Activated CD4-positive, alpha-beta T cell treated with anti-CD3 and anti-CD28 coated beads for 24 hours (primary cell): ENCODE measurements around the gene VWA2.

Experiments
- DNase-seq, 2 donors: peaks; one replicate each; pipeline ENCODE4 v3.0.0-alpha.2; 2020; ENCODE audit warnings: low read depth in 2 of 2

The VWA2 gene, protein sequence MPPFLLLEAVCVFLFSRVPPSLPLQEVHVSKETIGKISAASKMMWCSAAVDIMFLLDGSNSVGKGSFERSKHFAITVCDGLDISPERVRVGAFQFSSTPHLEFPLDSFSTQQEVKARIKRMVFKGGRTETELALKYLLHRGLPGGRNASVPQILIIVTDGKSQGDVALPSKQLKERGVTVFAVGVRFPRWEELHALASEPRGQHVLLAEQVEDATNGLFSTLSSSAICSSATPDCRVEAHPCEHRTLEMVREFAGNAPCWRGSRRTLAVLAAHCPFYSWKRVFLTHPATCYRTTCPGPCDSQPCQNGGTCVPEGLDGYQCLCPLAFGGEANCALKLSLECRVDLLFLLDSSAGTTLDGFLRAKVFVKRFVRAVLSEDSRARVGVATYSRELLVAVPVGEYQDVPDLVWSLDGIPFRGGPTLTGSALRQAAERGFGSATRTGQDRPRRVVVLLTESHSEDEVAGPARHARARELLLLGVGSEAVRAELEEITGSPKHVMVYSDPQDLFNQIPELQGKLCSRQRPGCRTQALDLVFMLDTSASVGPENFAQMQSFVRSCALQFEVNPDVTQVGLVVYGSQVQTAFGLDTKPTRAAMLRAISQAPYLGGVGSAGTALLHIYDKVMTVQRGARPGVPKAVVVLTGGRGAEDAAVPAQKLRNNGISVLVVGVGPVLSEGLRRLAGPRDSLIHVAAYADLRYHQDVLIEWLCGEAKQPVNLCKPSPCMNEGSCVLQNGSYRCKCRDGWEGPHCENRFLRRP

DNA sequence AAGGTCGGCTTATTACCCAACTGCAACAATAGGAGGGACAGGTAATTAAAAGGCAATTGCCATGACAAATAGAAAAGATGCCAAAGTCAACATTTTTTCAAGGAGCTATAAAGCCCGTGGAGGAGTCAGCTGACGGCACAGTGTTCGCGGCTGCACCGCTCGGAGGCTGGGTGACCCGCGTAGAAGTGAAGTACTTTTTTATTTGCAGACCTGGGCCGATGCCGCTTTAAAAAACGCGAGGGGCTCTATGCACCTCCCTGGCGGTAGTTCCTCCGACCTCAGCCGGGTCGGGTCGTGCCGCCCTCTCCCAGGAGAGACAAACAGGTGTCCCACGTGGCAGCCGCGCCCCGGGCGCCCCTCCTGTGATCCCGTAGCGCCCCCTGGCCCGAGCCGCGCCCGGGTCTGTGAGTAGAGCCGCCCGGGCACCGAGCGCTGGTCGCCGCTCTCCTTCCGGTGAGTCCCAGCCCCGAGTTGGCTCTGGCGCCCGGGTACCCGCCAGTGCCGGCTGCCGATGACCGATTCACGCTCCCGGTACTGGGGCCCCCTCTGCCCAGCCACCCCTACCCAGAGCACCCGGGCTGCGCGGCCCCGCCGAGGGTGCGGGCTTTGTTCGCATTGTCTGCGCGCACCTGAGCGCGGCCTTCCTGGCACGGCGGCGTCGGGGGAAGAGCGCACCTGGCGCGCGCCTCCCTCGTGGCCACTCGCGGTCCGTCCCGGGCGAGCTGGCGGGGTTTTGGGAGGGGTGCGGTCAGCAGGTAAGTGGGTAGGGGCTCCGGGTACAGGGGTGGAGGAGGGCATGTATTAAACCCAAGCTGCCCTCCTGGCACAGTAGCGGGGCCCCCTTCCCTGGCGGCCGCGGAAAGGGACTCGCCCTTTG, at the start of gene VWA2:
Gene VWA2, plus strand, starts transcription at position 138 of the 877 bp plus-strand sequence. CDS start 9,460 bp downstream, outside the sequence.
- DNase-seq = peak; percentile 3 to 15

DNA sequence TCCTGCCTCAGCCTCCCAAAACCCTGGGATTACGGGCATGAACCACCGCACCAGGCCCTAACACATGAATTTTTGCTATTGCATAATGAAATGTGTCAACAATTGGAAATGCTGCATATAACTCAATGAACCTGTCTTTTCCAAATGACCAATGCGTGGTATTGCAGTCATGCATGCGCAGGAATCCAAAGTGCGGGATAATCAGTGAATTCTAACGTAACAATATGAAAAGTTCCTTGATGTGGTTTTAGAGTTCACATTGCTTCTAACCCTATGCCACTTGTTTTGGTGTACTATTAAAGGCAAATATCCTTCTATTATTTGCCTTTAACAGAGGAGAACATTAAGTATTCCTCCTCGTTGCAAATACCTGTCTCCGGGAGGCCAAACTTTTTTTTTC, 49.4 kb upstream of the VWA2 start:
- no peak for DNase-seq

DNA sequence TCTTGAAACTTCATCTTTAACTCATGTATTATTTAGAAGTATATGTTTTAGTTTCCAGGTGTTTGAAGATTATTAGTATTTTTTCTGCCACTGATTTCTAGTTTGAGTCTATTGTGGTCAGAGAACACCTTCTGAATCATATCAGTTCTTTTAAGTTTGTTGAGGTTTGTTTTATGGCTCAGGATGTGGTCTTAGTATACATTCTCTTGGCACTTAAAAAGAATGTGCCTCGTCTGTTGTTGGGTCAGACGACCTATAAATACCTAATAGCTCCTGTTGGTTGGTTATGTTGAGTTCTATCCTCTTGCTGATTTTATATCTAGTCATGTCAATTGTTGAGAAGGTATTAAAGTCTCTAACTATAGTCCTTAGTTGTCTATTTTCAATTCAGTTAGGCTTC, 44.0 kb upstream of the VWA2 start:
- DNase-seq = no peak

DNA sequence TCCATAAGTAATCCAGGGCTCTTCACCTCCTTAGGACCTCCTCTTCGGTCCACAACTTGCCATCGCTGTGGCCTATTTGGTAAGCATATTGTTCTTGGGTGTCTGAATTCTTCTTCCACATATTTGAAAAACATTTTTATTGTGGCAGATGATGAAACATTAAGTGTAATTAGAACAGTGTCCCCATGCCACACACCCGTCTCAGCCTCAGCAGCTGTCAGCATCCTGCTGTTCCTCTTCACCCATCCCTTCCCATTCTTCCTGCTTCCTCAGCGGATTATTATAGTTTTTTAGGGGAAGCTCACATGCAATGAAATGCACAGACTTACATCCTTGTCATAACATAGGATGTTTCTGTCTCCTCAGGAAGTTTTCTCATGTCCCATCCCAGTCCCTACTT, 39.8 kb upstream of the VWA2 start:
- no peak for DNase-seq

DNA sequence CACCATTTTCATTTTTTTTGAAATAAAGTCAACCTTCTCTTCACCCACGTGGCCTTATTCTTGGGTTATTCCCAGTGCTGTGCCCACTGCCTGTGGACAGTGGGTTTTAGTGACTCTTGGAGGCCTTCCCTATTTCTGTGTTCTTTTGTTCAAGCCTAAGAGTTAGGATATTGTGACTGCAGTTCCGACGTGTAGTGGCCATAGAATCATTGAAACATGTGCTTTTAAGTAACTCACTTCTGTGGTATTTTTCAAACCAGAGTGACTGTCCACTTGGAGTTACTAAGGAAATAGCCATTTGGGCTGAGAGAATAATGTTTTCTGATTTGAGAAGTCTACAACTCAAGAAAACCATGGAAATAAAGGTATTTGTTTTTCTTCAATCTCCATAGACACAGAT, 36.2 kb upstream of the VWA2 start:
- no peak for DNase-seq

DNA sequence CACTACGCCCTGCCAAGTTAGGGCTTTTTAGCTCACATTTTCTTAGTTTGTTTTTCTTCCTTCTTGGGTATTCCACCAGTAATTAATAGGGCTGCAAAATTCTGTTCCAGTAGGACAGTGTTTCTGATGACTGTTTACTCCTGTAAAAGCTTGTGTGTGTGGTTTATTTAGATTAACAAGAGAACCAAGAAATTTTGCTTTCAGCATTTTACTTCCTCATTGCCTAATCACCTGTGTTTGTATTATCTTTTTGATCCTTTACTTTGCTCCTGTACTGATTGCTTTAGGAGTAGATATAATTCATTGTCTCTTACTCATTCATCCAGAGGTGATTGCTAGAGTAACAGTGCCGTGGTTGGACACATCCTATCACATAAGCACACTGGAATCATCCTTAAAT, 32.2 kb upstream of the VWA2 start:
- no peak for DNase-seq

DNA sequence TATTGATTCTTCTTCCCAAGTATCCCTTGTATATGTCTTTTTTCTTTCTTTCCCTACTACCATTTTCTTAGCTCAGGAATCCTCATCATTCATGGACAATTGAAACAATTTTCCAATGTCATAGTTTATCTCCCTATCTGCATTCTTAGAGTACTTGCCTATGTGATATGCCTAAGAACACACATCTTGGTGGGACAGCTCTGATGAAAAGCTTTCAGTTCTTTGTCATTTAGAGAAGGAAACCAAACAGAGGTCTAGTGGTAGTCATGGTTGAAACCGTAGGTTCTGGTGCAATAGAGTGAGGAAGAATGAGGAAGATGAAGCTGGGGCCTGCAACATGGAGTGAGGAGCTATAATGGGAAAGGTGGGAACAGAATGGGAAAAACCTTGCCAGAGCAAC, 31.7 kb upstream of the VWA2 start:
- DNase-seq = no peak

DNA sequence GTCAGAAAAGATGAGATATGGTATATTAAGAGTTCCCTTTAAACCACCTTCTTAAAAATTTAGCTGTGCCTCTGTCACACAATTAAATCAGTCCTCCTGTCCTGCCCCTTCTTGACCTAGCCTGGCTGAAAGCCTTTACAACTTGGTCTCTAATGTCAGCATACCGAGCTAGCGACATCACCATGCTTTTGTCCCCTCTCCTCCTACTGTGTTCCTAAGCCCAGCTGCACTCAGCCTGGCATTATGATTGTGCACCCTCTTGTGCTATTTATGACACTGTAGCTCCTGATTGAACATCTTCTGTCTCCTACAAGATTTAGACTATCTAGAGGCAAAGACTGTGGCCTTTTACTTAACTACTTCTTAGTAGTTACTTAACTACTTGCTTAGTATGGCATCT, 30.7 kb upstream of the VWA2 start:
- DNase-seq = no peak

DNA sequence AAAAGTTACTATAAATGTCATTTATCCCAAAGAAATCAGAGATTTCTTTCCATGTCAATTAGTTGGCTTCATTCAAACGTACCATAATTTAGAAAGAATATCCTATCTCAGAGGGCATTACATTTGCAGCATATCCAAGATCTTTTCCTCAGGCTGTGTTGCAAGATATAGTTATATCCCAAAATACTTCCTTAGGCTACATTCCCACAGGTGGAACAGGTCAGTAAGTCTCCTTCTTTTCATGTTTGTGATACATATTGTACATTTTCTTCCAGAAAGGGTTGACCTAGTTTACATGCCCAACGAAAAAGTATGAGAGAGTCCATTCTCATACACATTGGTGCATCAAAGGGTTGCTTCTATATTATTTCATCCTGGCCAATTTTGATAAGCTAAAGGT, 26.9 kb upstream of the VWA2 start:
- no peak for DNase-seq

DNA sequence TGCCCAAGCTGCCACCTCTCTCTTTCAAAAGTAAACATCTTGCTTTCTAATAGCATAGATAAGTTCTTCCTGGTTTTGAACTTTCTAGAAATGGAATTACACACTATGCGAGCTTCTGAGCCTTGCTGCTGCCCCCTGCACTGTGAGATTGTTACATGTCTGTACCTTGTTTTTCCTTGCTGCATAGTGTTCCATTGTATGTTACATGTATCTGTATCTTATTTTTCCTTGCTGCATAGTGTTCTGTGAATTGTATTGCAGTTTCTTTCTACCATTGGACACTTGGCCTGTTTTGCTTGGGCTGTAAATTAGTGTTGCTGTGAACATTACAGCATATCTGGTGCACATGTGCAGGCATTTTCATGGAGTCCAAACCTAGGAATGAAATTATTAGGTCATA, 24.0 kb upstream of the VWA2 start:
- DNase-seq = no peak

DNA sequence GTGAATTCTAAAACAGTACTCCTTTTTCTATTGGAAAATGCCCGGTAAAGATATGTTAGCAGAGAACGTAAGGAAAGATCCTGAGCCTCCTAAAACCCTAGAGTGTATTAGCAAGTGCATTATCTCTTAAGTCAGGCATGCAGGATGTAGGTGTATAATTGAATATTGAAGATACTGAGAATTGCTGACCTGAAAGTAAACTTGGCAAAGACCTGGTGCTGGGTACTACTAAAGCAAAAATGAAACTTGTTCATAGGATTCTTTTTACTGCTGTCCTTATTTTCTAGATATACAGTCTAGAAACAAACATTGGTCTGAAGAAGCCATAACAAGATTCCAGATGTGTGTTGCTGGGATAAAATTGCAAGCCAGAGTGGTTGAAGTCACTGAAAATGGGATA, 18.8 kb upstream of the VWA2 start:
- DNase-seq = no peak

DNA sequence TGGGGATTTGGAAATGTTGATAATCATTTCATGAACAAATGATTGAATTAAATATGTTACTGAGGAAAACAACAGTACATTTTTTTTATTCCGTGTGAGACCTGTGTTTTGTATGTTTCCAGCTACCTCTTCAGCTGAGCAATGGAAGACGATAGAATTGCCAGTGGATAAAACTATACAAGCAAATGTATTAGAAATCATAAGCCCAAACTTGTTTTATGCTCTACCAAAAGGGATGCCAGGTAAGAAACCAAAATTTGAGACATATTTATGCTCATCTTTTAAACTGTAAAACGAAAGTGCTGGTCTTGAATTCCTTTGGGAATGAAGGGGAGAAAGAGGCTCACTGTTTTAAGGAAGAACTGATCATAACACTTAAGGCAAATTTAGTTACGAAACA, 17.8 kb upstream of the VWA2 start:
- DNase-seq = no peak

DNA sequence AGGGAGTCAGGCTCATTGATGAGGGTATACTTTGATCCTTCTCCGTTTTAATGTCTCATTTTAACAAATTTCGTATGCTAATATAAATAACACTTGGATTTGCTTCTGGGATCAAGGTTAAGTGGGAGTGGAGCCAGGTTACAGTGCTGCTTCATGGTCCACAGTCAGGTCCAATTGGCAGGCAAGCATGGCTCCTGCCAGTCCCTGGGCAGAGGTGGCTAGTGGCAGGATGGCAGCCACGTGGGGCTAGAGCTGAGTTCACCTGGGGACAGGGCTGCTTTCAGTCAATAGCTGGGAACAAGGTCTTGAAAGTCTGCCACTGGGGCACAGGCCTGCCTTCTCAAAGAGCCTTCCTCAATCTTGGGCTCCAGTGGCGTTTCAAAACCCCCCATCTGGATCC, 16.0 kb upstream of the VWA2 start:
- no peak for DNase-seq

DNA sequence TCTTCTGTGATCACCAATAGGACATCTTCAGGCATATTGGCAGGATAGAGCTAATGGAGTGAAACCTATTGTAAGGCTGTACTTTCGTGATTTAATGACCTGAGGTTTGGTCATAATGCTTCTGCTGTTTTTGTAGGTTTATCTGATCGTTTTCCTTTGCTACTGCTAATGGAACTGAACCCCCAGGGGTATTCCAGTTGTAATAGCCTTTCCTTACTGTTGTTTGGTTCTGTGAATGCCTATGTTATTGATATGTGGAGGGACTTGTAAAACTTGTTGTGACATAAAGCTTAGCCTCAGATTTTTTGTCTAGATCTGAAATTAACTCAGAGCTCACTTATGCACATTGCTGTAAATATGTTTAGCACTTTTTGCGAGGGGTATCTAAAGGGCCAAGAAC, 10.9 kb upstream of the VWA2 start:
- DNase-seq = no peak

DNA sequence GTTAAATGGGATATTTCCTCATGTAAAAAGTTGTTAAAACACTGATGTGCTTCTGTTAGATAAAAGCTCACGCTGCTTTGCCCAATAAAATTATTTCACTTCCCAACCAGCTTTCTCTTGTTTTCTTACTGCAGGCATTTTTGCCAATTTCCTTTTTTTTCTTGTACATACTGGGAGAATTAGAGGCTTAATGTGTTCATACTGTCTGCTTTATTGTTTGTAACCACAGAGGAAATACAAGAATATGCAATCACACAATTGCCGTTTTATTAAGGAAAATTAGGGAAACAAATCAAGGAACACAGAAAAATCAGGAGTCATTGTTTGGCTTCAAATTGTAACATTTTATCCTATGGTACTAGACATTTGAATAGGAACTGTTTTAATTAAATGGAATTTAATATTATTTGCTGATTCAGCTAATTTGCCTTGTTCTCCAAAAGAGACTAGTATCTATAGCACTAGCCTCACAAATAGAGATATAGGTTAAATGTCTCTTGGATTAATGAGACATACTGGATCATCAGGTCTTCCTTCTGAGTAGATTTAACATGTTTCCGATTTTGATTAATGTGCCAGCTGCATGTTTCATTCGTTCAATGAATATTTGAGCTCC, 6.4 kb upstream of the VWA2 start:
- no peak for DNase-seq

DNA sequence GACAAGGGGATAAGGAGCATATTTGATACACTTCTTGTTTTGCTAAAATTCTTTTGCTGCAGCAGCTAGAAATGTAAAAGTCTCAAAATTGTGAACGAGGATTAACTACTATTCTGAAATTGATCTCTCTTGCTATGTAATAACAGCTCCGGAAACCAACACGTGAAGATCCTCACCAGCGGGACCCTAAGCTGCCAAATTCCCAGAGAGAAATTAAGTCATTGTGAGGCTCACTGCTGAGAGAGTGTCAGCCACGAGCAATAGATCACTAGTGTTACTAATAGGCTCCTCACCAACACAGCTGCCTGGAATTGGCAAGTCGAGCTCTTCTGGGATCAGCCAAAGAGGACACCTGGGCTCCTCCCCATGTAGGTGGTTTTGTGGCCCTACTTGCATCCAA, 5.6 kb upstream of the VWA2 start:
- no peak for DNase-seq

DNA sequence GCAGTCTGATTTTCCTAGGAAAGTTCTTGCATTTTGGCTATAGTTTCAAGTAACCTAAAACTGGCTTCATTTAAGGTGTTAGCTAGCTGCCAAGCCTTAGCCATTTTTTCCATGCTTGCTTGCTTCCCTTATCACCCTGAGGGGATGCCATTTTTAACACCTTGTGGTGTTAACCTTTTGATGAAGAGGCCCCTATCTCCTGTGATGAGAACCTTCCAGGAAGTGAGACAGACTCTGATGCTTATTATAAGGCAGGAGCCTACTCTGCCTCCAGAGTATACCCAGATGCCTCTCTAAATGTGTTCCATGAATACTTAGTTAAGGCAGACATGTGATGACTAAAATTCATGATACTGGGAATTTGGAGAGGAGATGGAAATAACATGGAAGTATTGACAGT, 4.9 kb upstream of the VWA2 start:
- no peak for DNase-seq

DNA sequence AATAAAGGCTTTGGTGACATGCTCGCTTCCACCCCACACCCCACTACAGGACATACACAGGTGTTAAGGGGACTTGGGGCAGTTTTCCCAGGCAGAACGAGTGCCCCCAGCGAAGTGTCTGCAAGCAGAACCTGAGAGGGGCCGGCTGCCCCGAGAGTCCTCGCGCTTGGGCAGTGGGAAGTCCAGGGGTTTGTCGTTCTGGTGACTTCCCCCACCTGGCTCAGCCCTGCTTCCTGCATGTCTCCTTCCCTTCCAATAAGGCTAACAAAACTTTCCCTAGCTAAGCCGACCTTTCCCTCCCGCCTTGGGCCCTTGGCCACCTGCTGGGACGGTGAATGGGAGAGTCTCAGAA, 916 bp downstream of the VWA2 start:
- DNase-seq = no peak

DNA sequence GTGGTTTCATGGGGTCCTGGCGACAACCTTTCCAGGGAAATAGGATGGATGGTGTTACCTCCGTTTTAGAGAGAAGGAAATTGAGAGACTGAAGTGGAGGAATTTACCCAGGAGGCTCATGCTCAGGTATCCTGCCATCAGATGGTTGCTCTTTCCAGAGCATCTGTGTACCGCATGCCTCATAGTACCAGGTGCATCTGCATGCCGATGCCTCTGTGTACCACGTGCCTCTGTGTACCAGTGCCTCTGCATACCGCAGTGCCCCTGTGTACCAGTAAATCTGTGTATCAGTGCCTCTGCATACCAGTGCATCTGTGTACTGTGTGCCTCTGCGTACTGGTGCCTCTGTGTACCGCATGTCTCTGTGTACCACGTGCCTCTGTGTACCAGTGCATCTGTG, 3.2 kb downstream of the VWA2 start:
- no peak for DNase-seq

DNA sequence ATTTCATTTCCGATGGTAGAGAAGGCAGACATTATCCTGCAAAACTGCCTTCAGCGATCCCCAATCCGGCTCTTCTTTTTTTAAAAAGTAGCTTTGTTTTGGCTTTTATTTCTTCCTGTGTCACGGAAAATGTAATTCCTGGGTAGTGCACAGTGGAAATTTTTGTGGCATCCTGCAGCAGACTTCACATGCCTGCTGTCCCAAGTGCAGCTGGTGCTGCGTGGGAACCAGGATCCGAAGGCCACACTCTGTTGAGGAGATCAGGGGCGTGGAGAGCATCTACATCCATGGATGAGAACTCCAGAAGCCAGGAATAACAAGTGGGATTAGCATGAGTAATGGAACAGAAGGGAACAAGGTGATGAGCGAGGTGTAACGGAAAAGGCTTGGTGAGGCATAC, 4.6 kb downstream of the VWA2 start:
- DNase-seq = no peak

DNA sequence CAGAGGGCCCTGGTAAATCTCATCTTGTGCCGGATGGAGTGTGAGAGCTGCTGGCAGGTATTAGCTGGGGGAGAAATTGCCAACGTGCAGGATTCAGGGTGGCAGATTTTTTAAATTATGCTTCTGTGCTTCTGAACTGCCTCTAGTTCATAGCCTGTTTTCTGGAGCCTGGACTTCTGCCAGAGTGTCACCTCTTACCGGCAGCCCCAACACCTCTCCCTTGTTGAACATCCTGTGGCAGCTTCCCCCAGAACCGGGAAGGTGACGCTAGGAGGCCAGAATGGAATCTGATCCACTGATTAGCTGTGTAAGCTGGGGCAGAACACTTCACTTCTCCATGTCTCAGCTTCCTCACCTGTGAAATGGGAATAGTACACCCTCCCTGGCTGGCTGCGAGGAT, 5.1 kb downstream of the VWA2 start:
- DNase-seq = no peak

DNA sequence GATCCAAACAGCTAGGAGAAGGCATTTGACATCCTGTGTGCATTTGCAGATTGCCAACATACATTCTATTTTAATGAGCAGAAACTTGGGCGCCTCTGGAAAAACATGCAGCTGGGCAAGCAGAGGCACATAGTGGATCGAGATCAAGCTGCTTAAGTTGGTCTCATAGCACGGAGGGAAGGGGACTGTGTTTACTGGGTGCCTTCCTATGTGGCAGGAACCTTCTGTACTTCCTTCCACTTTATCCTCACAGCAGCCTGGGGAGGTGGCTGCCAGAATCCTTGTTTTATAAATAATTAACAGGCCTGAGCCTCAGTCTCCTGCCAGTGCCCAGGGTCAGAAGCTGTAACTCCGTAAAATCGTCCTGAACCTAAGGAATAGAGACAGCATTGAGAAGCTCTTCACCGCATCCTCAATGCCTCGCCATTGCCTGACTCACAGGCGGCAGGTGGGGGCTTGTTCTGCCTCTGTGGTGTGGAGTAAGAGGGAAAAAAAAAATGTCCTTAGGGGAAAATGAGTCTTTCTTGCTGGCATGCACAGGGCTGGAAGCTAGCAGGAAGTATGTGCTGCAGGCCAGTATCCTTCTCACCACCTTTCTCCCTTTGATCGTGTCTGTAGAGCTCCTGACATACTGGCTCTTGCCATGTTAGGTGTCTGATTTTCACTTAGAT, 6.2 kb downstream of the VWA2 start:
- DNase-seq = no peak
